K562 (cell line): Measurements from ENCODE around the gene KCNQ2. TPM values are rescaled to one million over a fixed set of nuclear protein-coding genes. Genes with fewer than 3 reads are reported as not detected.

ENCODE experiments used
- KDM2B ChIP-seq: fragments of 250-450 bp; sonication (Bioruptor Pico); IDR thresholded peaks from 2 replicates; pipeline ENCODE4 v1.8.0; 2021; ENCODE audit warnings: mild to moderate bottlenecking, moderate library complexity
- MED1 ChIP-seq: sonication (generic); formaldehyde crosslinking; IDR thresholded peaks from 2 replicates; pipeline ENCODE4 v1.8.1; 2023; ENCODE audit warnings: missing genetic modification reagents, borderline replicate concordance
- RBFOX2 ChIP-seq: fragments of 200-400 bp; formaldehyde crosslinking; IDR thresholded peaks from 2 replicates; pipeline ENCODE4 v1.6.1; 2017; ENCODE audit warnings: low read depth, mild to moderate bottlenecking, low read length, moderate library complexity
- SMC3 ChIP-seq: conservative IDR thresholded peaks from 2 replicates; pipeline ENCODE4 v1.6.1; 2011; ENCODE audit warnings: low read depth, low read length, improper control_type of control experiment; ENCODE audit not compliant: insufficient read depth
- ZNF143 ChIP-seq: sonication (generic); formaldehyde crosslinking; IDR thresholded peaks from 2 replicates; pipeline ENCODE4 v1.9.0; 2022; ENCODE audit warnings: mild to moderate bottlenecking, missing genetic modification reagents
- ZNF146 ChIP-seq: IDR thresholded peaks from one replicate; pipeline ENCODE4 v1.6.1; 2018; ENCODE audit warnings: missing compliant biosample characterization; ENCODE audit not compliant: unreplicated experiment
- ZNF217 ChIP-seq: sonication (generic); formaldehyde crosslinking; IDR thresholded peaks from 2 replicates; pipeline ENCODE4 v1.8.0; 2022; ENCODE audit warnings: mild to moderate bottlenecking, missing genetic modification reagents
- ZNF318 ChIP-seq, 2 experiments: fragments of 450-650 bp; IDR thresholded peaks; 2 replicates each; pipeline ENCODE4 v1.6.1; 2016; ENCODE audit warnings: mild to moderate bottlenecking in 2 of 2, borderline replicate concordance in 1 of 2, low read depth in 1 of 2, moderate library complexity in 1 of 2
- ZNF398 ChIP-seq: fragments of 250-450 bp; sonication (Bioruptor Pico); IDR thresholded peaks from 2 replicates; pipeline ENCODE4 v1.8.0; 2021; ENCODE audit warnings: moderate library complexity, mild to moderate bottlenecking, inconsistent platforms
- ZNF785 ChIP-seq: fragments of 250-450 bp; sonication (Bioruptor Pico); IDR thresholded peaks from 2 replicates; pipeline ENCODE4 v1.4.0; 2020; ENCODE audit warnings: mild to moderate bottlenecking
- polyA plus RNA-seq, 8 experiments: library from polyadenylated mRNA; depleted of rRNA in 4 of 8; stranded (reverse) in 5 of 8; unstranded in 3 of 8; fragments of >200 nt; fragmentation: Nextera tagmentation in 2 of 8; fragmentation: Illumina TruSeq in 1 of 8; extraction: Ambion mirVana in 2 of 8; extraction: Trizol in 1 of 8; gene quantifications; 2 replicates each; pipeline versions ENCODE4 v1.2.1 to v1.2.3, GENCODE V29; 2011 to 2014; ENCODE audit warnings: inconsistent platforms in 1 of 8, missing spikeins in 1 of 8
- total RNA-seq, 7 experiments: library from RNA; depleted of rRNA in 6 of 7; stranded (reverse); fragments of >200 nt in 6 of 7; fragmentation: Illumina TruSeq in 2 of 7; extraction: Trizol in 2 of 7; gene quantifications; 2 replicates each; pipeline versions ENCODE4 v1.2.1 to v1.2.3, GENCODE V29; 2011 to 2021; ENCODE audit warnings: low replicate concordance in 1 of 7
- TF ChIP-seq, protein P1 (sequence below): sonication (generic); formaldehyde crosslinking; IDR thresholded peaks from 2 replicates; pipeline ENCODE4 v1.8.0; 2022; ENCODE audit warnings: missing genetic modification reagents, mild to moderate bottlenecking, moderate library complexity, borderline replicate concordance
- TF ChIP-seq, protein P2 (sequence below): fragments of 450-650 bp; IDR thresholded peaks from 2 replicates; pipeline ENCODE4 v1.6.1; 2016; ENCODE audit warnings: missing biosample characterization, missing genetic modification characterization
- TF ChIP-seq, protein P3 (sequence below): fragments of 250-450 bp; sonication (Bioruptor Pico); IDR thresholded peaks from 2 replicates; pipeline ENCODE4 v1.8.0; 2021; ENCODE audit warnings: moderate library complexity, mild to moderate bottlenecking, inconsistent platforms

KCNQ2 gene
- total and polyA plus RNA-seq, 9 of the 15 experiments (the other 6 are each of a cell fraction or from before 2014, with no cell fraction given): 0.13 to 0.16 TPM; not detected in 7

- TF ChIP-seq, protein P1, sequence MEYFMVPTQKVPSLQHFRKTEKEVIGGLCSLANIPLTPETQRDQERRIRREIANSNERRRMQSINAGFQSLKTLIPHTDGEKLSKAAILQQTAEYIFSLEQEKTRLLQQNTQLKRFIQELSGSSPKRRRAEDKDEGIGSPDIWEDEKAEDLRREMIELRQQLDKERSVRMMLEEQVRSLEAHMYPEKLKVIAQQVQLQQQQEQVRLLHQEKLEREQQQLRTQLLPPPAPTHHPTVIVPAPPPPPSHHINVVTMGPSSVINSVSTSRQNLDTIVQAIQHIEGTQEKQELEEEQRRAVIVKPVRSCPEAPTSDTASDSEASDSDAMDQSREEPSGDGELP (CRISPR knock-in tag): peak; percentile 44; the same call in 1 of the 2 replicates
- TF ChIP-seq ZNF143 (CRISPR knock-in tag) (no peak), MED1 (CRISPR knock-in tag) (peak; percentile 57; the same call in 1 of the 2 replicates), SMC3 (peak; percentile 59; the same call in 1 of the 2 replicates), ZNF785 (CRISPR knock-in tag) (no peak), ZNF146 (CRISPR knock-in tag) (no peak), KDM2B (CRISPR knock-in tag) (peak; percentile 63; the same call in 1 of the 2 replicates), ZNF318 (IDR thresholded peaks at IDR 0.05; ENCODE audit: borderline replicate concordance in 1 of 2, low read depth in 1 of 2) (no peak), ZNF217 (no peak), RBFOX2 (0 out of 2 replicates have a peak, but pooled peaks have one; percentile 5), ZNF398 (CRISPR knock-in tag) (no peak)
- TF ChIP-seq, protein P2, sequence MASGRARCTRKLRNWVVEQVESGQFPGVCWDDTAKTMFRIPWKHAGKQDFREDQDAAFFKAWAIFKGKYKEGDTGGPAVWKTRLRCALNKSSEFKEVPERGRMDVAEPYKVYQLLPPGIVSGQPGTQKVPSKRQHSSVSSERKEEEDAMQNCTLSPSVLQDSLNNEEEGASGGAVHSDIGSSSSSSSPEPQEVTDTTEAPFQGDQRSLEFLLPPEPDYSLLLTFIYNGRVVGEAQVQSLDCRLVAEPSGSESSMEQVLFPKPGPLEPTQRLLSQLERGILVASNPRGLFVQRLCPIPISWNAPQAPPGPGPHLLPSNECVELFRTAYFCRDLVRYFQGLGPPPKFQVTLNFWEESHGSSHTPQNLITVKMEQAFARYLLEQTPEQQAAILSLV (tag): no peak
- TF ChIP-seq, protein P3, sequence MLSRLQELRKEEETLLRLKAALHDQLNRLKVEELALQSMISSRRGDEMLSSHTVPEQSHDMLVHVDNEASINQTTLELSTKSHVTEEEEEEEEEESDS (CRISPR knock-in tag): no peak
Observed at GRCh38 chr20:63495741-63496595, 23.5 kb upstream of the KCNQ2 start (continued).
